Measurements from ENCODE around the gene ARSJ.
"Not testable (repeated sequence)": the region's sequence is repeated elsewhere in the genome, so short reads cannot be mapped to it uniquely, and the experiment has no call there.

Gene ARSJ

DNA sequence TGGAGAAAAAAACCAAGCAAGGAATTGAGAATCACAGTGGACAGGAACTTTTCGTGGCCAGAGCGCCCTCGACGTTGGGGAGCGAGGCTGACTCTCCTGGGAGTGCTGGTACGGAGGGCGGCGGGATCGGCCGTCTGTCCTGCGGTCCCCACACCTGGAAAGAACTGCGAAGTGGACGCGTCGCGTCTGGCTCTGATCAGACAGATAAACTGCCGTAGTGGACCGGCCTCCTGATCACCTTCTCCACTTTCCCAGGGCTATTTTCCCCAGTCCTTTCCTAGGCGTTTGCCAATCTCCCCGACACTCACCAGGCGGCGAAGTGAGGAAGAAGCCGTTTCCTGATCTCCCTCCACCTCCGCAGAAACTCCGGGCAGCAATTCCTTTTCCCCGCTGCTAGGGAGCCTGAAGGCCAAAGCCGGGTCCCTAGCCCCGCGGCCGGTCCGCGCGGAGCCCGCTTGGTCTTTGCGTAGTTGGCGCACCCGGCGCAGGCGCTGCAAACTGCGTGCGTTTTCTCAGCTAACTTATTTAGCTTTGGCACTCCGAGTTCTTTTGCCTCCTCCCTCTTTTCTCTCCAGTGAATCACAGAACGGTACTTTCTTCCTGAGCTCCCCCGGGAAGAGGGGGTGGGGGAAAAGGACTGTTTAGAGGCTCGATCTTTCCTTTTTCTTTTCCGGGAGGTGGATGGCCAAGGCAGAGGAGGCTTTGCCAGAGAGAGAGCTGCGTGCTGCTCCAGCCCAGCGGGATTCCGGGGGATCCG is at the start of gene ARSJ:
TSS of gene ARSJ (minus strand) at position 500 of the 757 bp plus-strand sequence. CDS start 813 bp downstream, outside the sequence.
- peak; percentile 23 for DNase-seq

DNA sequence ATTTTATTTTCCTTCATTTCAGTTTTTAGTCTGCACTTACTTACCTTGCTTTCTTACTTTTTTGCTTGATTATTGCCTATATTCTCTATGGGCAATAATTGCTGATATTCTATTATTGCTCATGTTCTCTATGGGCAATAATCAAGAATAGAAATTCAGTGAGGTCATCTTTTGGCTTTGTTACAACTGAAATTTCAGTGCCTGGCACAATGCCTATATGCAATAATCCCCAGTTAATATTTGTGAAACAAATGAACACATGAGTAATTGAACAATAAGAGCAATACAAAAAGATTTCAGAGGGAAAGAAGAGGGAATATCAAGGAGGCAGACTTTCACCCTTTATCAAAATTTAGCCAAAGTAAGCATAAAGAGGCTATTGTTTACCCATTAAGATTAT is 48.6 kb upstream of the ARSJ start:
- DNase-seq = no peak

DNA sequence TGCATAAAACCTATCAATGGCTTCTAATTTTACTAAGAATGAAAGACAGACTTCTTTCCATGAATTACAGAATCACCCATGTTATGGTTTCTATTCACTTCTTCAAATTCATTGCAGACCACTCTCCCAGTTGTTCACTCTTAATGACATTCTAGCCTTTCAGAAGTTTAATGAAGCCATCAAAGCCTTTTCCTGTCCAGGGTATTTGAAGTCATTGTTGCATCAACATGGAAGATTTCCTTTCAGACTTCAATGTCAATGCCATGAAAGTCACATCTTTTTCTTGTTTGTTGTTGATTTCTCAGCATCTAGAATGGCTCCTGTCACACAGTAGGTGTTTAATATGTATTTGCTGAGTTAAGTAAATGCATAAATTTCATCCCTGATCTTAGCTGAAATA is 48.1 kb upstream of the ARSJ start:
- no peak for DNase-seq

DNA sequence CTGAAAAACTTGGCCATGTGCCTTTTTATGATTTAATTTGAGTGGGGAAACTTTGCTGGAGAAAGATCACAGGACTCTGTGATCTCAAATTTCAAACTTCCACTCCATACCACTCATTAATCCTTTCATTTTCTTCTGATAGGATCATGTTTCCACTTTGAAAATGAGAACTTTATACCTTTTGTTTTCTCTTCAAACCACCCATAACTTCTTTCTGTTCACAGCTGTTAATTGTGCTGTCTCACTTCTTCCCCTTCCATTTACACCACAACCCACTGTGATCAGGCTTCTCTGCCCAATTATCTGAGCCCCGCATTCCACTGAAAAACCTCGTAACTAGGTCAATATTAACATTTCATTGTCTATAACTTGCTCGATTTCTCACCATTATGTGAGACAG is 47.0 kb upstream of the ARSJ start:
- no peak for DNase-seq

DNA sequence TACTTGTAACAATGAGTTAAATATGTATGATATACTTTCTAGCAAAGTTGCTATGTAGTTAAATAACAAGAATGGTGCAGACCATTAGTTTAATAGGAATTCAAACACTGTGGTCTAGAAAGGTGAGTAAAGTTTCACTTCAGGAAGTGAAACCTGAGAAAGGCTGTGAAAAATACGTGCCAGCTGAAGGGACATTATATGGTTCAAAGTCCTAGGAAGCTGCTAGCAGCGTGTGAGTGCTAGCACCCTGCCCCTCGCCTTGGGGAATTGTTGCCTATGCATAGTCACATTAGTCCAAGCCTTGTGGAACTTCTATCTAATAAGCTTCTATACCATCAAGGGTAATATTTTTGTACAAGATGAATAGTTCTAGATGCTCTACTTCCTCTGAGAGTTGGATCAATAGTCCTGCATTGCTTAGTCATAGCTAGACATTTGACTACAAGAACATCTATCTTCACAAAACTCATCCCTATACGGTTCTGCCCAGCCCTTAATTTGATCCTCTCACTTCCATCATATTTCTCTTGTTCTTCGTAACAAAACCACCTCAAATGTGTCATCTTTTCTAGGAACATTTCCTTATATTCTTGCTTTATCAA is 45.8 kb upstream of the ARSJ start:
- no peak for DNase-seq

DNA sequence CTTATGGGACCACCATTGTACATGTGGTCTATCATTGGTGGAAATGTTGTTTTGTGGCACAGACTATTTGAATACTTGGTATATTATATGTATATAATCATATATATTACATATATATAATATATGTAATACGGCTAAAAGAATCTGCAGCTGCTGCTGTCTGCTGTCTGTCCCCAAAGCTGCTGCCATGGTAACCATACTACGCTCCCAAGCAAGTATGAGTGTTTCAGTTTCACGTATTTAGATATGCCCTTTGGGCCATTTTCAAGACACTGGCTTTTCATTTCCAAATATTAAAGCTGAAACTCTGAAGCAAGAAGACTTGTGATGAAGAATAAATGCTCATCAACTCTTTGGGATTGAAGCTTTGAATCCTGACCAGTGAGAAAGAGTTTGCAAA is 42.0 kb upstream of the ARSJ start:
- DNase-seq = no peak

DNA sequence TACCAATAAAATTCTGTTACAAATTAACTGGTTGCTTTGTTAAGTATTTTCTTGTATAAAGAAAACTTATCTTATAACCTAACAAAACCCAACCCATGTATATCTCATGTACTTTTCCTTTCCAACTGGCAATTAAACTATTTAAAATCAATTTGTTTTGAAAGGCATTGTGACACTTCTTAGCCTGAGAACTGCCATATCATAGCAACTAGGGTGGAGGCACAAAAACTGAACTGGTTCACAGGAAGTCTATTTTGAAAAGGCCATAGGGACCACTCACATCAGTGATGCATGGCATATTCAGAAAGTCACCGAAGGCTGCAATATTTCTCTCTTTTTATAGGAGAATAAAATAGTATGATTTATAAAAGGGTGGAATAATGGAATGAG is 40.5 kb upstream of the ARSJ start:
- no peak for DNase-seq

DNA sequence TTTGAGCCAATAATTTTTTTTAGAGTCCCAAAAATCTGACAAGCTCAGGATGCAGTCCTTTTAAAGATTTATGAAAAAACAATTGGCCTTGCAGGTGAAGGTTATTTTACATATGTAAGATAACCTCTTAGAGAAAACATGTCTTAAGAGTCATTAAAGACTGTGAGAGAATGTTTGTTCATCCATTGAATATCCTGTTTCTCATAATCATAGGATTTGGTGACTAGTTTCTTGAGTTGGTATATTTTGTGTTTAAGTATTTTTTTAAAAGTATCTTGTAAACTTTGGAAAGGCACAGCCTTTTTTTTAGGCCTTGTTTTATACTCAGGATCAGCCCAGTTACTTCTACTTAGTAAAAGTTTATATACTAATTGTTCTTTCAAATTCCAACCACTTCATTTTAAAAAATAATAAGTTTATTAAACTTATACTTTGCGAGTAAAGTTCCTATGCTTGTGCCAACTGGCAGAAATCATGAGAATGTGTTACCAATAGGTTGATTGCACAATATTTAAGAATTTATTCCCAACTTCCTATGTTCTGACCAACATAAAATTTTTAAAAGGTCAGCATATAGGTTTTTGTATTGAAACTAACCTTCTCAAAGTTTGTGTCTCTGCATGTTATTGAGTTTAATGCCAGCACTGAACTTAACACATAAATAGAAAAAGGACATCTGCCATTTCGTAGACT is 40.0 kb upstream of the ARSJ start:
- no peak for DNase-seq

DNA sequence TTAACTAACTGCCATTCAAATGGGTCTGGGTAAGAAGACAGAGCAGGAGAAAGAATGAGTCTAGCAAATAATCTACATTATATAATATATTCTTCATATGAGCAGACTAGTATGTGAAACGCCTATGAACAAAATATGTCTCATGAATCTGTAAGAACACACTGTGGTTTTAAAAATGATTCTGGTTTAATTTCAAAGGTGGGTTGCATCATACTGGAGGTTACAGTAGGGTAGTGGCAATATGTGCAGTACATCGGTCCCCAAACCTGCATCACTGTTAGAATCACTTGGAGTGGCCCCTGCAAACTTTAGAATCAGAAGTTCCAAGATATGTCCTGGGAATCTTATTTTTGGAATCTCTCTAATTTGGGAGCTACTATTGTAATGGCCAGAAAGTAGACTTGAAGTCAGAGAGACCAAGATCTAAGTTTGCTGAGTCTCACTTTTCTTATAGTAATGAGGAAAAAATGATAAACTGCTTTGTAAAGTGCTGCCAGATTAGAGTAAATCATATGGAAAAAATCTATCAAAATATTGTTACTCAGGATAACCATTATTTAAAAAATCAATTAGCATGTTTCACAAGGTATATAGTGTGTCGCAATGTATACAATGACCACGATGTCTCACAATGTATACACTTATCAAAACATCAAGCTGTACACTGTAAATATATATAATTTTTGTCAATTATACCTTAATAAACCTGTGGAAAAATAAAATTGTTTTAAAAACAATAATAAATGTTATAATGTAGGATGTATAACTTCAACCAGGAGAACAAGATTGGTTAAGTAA is 37.9 kb upstream of the ARSJ start:
- DNase-seq = no peak

DNA sequence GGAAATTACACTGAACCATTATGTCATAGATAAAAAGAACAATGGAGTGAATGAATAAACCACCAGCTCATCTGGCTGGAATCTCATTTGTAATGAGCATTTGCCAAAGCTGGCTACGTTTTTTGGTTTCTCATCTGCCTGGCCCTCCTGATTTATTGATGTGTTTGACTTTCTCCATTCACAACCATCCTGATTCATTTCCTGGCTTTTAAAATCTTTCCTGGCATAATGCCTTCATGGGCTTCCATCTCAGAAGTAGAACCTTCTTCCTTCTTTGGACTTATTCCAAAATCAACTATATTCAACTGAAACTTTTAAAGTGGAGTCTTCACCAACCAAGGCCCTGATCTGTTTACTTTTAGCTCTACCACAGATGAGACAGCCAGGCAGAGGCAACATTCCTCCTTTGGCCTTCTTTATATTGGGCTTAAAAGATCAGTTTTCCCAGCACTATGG is 36.0 kb upstream of the ARSJ start:
- DNase-seq = no peak

DNA sequence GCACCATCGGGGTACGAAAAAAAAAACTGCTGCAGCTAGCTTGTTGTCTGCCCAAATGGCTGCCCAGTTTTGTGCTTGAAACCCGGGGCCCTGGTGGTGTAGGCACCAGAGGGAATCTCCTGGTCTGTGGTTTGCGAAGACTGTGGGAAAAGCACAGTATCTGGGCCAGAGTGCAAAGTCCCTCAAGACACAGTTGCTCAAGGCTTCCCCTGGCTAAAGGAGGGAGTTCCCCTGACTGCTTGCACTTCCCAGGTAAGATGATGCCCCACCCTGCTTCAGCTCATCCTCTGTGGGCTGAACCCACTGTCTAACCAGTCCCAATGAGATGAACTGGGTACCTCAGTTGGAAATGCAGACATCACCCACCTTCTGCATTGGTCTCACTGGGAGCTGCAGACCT is 33.8 kb upstream of the ARSJ start:
- DNase-seq = not testable (repeated sequence)

DNA sequence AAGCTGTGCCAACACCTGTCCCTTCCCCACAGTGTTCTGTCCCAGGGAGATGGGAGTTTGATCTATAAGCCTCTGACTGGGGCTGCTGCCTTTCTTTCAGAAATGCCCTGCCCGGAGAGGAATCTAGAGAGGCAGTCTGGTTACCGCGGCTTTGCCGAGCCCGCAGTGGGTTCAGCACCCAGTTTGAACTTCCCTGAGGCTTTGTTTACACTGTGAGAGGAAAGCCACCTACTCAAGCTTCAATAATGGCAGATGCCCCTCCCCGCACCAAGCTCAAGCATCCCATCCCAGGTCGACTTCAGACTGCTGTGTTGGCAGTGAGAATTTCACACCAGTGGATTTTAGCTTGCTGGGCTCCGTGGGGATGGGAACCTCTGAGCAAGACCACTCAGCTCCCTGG is 33.3 kb upstream of the ARSJ start:
- DNase-seq = no peak

DNA sequence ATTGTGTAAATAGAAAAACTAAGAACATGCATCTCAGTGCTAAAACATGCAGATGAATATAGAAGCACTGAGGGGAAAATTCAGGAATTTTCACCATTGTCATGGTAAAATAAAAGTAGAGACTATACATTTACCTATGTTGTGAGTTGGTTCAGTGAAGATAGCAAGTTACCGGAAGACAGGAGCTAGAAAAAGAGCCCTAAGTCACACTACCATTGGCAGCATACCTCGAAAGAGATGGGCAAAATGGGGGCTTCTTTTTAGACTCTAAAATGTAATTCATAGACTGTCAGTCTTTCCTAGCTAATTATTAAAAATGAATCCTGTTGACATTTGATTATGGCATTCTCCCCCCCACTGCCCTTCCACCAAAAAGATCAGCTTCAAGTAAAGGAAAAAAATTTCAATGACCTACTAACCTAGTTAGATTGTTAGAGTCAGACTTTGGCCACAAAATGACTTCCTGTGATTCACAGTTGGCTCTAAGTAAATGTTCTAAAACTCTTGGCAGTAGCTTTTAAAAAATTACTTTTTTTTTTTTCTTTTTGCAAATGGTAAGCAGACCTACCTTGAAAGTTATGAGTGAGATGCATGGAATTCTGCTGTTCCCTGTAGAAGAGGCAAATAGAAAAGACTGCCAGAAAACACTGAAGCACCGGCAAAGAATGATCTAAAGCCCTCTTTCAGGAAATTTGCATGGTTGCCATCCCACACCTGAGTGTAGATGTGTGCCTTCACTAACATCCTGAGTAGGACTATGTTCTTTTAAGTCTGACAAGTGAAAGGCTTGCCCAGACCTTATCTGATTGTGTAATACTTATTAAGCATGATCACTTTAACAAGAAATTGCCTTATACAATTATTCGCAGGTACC is 26.4 kb upstream of the ARSJ start:
- no peak for DNase-seq

DNA sequence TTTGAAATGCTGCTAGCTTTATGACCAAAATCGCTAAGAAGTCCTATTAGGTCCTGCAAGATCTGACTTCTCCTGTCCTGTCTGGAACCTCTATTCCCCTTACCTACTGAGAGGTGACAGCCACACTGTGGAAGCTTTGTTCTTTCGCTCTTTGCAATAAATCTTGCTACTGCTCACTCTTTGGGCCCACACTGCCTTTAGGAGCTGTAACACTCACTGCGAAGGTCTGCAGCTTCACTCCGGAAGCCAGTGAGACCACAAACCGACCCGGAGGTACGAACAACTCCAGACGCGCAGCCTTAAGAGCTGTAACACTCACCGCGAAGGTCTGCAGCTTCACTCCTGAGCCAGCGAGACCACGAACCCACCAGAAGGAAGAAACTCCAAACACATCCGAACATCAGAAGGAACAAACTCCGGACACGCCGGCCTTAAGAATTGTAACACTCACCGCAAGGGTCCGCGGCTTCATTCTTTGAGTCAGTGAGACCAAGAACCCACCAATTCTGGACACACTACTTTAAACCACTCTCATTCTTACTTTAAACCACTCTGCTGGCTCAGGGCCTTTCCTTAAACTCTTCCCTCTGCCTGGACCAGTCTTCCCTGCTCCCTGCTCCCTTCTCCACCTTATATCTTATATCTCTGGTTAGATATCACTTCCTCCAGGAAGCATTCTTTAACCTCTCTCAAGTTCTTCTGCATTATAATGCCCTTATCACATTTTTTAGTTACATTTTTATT is 25.2 kb upstream of the ARSJ start:
- DNase-seq = not testable (repeated sequence)

DNA sequence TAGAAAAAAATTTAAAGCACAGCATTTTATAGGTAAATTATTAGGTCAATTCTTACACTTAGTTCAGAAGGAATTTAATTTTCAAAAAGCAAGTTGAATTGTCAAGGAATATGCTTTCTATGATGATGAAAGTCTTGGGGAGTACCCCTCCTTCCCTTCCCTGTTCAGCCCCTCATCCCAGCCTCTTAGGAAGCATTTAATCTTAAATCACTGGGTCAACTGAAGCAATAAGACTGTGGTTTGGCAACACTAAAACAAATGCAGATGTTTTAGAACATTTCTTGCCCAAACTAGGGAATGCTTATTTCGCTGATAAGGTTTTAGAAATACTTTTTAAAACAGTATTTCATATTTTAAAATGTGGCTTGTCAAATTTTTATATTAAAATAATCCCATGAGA is 19.1 kb upstream of the ARSJ start:
- no peak for DNase-seq

DNA sequence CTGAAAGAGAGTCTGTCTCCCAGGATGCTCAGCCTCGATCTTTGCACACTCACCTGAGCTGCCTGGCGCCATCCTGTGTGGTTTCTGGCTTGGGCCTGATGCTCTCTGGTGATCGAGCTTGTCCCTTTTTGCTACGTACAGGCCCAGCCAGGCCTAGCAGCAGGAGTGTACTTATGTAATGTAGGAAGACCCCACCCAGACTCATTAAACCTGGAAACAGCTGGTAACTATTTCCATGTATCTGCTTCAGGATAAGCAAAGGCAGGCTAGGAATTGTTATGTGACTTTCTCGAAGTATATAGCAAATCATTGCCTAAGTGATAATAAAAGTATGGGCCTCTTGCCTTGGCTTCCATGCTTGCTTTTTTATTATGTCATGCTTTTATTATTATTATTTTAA is 18.6 kb upstream of the ARSJ start:
- DNase-seq = no peak

DNA sequence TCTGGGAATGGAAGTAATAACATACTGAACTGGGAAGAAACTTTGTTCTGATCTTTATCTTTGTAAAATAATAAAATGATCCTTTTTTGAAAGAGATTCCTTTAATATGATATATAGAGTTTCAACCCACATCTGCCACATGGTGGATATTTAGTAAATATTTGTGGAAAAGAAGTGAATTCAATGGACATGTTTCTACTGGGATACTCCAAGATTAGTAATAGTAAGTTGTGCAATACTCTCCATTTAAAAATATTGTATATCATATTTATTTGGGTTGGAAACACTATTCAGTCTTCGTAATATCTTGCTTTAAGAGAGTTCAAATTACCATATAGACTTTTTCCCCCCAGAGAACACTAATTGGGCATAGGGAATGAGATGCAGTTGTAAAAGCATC is 17.8 kb upstream of the ARSJ start:
- no peak for DNase-seq

DNA sequence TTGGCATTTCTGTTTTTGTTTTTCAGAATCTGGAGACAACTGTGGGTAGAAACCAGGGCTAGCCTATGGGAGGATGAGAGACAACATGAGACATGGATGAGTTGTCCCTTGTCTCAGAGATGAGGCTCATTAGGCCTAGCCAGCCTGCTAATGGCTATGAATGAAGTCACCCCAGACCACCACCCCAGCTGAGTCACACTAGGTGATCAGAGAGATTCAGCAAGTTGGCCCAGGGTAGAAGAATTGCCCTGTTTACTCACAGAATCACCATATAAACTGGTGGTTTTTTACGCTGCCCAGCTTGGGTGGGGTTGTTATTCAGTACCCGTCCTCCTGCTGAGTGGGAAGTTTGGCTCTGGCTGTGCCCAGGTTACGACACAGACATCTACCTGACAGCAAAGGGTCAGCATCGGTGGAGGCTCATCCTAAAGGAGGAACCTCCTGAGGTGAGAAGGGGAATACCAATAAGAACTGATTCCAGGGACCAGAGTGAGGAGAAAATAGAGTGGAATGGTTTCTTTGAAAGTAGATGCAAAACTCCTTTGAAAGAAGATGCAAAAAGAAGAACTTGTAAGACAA is 17.2 kb upstream of the ARSJ start:
- no peak for DNase-seq

DNA sequence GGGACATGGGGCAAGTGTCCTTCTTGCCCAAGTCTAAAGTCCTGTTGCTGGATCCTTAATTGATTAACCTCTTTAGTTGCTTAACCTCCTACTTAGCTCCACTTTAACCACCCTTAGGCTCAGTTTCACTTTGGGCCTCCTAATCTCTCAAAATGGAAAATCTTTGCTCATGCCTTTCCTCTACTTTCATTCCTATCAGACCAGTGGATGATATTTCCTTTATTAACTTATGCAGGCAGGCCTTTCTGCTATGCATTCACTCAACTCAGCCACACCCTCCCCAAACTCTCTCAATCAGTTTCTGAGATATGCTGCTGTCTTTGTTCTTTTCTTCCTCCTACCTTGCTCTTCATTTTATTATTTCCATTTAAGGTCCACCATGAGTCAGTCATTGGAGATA is 14.4 kb upstream of the ARSJ start:
- no peak for DNase-seq

DNA sequence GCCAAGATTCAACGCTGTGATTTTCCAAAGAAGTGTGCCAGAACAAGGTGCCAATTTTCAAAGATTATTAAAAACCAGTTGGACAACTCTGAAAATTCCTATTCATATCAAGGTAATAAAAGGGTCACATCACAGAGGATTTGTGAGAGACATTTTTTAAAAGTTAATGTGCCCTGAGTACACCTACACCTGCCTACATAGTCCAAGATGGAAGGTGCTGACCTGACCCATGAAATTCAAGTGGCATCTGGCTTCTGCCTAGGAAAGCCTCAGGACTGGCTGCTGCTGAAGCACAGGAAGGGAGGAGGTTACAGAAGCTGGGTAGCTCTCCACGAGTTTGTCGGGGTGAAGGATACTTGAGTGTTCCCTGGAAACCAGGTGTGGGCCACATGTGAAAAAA is 11.4 kb upstream of the ARSJ start:
- no peak for DNase-seq

DNA sequence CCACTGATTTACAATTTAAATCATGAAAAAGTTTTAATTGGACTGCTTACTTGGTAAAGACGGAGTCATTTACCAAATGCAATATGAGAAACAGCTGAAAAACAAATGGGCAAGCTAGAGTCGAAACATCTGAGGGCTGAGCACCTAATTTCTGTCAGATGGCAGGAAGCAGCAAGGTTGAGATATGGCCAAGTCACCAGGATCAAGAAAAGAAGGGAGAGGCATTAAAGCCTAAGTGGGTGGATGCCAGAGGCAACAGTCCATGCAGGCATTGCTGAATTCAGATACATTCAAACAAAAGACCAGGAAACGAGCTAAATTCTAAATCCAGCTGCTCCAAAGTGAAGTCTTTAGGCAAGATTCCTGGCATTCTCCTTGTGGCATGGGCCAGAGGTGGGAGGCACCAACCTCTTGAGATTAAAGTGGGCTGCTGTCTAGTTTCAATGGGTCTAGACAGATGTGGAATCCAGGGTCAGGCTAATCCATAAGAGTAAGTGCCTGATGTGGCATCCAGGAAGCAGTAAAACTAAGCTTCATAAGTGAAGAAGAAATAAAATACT is 8.0 kb upstream of the ARSJ start:
- DNase-seq = no peak
